ENCODE results near the gene LEF1.

DNA sequence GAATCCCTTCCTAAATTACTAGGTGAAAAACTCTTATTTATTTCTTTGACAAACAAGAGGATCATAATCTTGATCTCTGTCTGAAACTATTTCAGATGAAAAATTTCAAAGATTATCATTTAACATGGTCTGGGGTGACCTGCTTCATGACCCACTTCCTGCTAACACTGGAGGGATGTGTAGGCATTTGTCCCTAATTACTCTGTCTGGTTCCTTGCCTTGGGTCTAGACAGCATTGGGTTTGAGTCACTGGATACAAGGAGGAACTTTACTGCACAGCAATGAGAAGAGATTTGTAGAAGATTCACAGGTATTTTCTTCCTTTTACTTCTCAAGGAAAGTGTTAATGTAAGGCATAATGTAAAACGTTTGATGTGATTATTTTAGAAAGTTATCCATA, 67.9 kb downstream of the LEF1 start:
- TF ChIP-seq, protein P1, sequence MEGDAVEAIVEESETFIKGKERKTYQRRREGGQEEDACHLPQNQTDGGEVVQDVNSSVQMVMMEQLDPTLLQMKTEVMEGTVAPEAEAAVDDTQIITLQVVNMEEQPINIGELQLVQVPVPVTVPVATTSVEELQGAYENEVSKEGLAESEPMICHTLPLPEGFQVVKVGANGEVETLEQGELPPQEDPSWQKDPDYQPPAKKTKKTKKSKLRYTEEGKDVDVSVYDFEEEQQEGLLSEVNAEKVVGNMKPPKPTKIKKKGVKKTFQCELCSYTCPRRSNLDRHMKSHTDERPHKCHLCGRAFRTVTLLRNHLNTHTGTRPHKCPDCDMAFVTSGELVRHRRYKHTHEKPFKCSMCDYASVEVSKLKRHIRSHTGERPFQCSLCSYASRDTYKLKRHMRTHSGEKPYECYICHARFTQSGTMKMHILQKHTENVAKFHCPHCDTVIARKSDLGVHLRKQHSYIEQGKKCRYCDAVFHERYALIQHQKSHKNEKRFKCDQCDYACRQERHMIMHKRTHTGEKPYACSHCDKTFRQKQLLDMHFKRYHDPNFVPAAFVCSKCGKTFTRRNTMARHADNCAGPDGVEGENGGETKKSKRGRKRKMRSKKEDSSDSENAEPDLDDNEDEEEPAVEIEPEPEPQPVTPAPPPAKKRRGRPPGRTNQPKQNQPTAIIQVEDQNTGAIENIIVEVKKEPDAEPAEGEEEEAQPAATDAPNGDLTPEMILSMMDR (conservative IDR thresholded peaks at IDR 0.05) = no peak
- no peak for TF ChIP-seq EZH2 (IDR thresholded peaks at IDR 0.05; ENCODE audit: low read depth)
